Gastrocnemius medialis (tissue), 4 donors: ENCODE data around the gene IL22. TPM values are rescaled to one million over a fixed set of nuclear protein-coding genes. Genes with fewer than 3 reads are reported as not detected.

Experiments used
- ATAC-seq, 2 donors: fragments of 150-250 bp; one replicate each; pipeline ENCODE4 v1.9.1; 2016
- DNase-seq, 2 donors: peaks; one replicate each; pipeline ENCODE4 v3.0.0-alpha.2; 2019
- H3K27ac ChIP-seq, 4 donors: fragments of 200-600 bp; sonication (generic); 1 replicate in 1 of 4; 2 replicates in 3 of 4; pipeline ENCODE4 v1.5.1; 2016 to 2018; ENCODE audit warnings: mild to moderate bottlenecking in 2 of 4, moderate library complexity in 1 of 4
- H3K27me3 ChIP-seq, 3 donors: fragments of 200-600 bp; sonication (generic) in 2 of 3; 1 replicate in 1 of 3; 2 replicates in 2 of 3; pipeline versions ENCODE4 v1.5.1 to v1.6.0; 2016 to 2019; ENCODE audit warnings: mild to moderate bottlenecking in 1 of 3, moderate library complexity in 1 of 3
- H3K36me3 ChIP-seq, 2 donors: fragments of 200-600 bp; sonication (generic) in 1 of 2; one replicate each; pipeline ENCODE4 v1.5.1; 2017 to 2018
- H3K4me1 ChIP-seq, 2 donors: fragments of 200-600 bp; sonication (generic) in 1 of 2; one replicate each; pipeline ENCODE4 v1.5.1; 2016 to 2017; ENCODE audit warnings: mild to moderate bottlenecking in 2 of 2
- H3K4me3 ChIP-seq, 4 donors: fragments of 200-600 bp; sonication (generic) in 3 of 4; 1 replicate in 1 of 4; 2 replicates in 3 of 4; pipeline ENCODE4 v1.5.1; 2016 to 2019; ENCODE audit warnings: mild to moderate bottlenecking in 2 of 4
- H3K9me3 ChIP-seq, 3 donors: fragments of 200-600 bp; sonication (generic) in 2 of 3; 1 replicate in 1 of 3; 2 replicates in 2 of 3; pipeline ENCODE4 v1.5.1; 2016 to 2019
- CTCF ChIP-seq, 5 experiments: fragments of 450-650 bp in 3 of 5; fragments of 200-600 bp in 2 of 5; sonication (generic) in 2 of 5; IDR thresholded peaks in 4 of 5; conservative IDR thresholded peaks in 1 of 5; 1 replicate in 4 of 5; 2 replicates in 1 of 5; pipeline ENCODE4 v1.5.1; 2016 to 2019; ENCODE audit warnings: antibody characterized with exemption in 5 of 5, mild to moderate bottlenecking in 3 of 5, moderate library complexity in 3 of 5
- POLR2A ChIP-seq, 2 donors: fragments of 450-650 bp; IDR thresholded peaks; one replicate each; pipeline ENCODE4 v1.6.1; 2017; ENCODE audit warnings: antibody characterized with exemption in 2 of 2, mild to moderate bottlenecking in 2 of 2, moderate library complexity in 2 of 2
- in situ Hi-C, 4 donors: fragments of 200-750 bp; cut with MboI; loops; one replicate each; pipeline versions ENCODE4 v1.15.0 to v1.8.0; 2017; ENCODE audit warnings: low sequenced_read_pairs in 4 of 4
- intact Hi-C: fragments of 100-400 bp; cut with DNase I; formaldehyde crosslinking; loops from one replicate; pipeline ENCODE4 v1.15.1; 2023; ENCODE audit warnings: low total_unique reads
- total RNA-seq, 4 donors: library from RNA; depleted of rRNA; stranded (reverse); fragments of >200 nt; gene quantifications; one replicate each; pipeline versions ENCODE4 v1.1.0 to v1.2.3, GENCODE V29; 2016

The IL22 gene
- total RNA-seq, 4 donors from 2014 or later, result not detected

- Histone ChIP-seq H3K4me1 (no peaks in the 10 kb centered on the region), H3K27me3 (no peaks in the 10 kb centered on the region), H3K9me3 (no peaks in the 10 kb centered on the region), H3K27ac (no peak overlapping the region), H3K36me3 (no peaks in the 10 kb centered on the region), H3K4me3 (no peak overlapping the region)
- ATAC-seq (no peak), DNase-seq (no peak)
- intact Hi-C loops (no loop called here), in situ Hi-C loops (no loop called here)
- TF ChIP-seq POLR2A (IDR thresholded peaks at IDR 0.05) (no peak), CTCF (IDR thresholded peaks at IDR 0.05 in 4 of 5, conservative IDR thresholded peaks at IDR 0.05 in 1 of 5) (no peak)
Observed at GRCh38 chr12:68245180-68246021, 8.0 kb downstream of the IL22 start.

- Histone ChIP-seq H3K36me3 (no peaks in the 10 kb centered on the region), H3K4me1 (peaks cover 0 to 2% of the 10 kb centered on the region in 2 donors), H3K27ac (no peak overlapping the region), H3K9me3 (no peaks in the 10 kb centered on the region), H3K27me3 (no peaks in the 10 kb centered on the region), H3K4me3 (no peak overlapping the region)
- intact Hi-C loops, result no loop called here
- DNase-seq, result no peak
- in situ Hi-C loops, result no loop called here
- TF ChIP-seq POLR2A (IDR thresholded peaks at IDR 0.05) (no peak), CTCF (IDR thresholded peaks at IDR 0.05 in 4 of 5, conservative IDR thresholded peaks at IDR 0.05 in 1 of 5) (no peak)
- ATAC-seq, result no peak
Observed at GRCh38 chr12:68242777-68243176, 10.6 kb downstream of the IL22 start.

- Histone ChIP-seq H3K36me3 (no peaks in the 10 kb centered on the region), H3K4me1 (peaks cover 8% of the 10 kb centered on the region in 2 donors), H3K27me3 (no peaks in the 10 kb centered on the region), H3K4me3 (no peak overlapping the region), H3K27ac (no peak overlapping the region), H3K9me3 (no peaks in the 10 kb centered on the region)
- TF ChIP-seq CTCF (IDR thresholded peaks at IDR 0.05 in 4 of 5, conservative IDR thresholded peaks at IDR 0.05 in 1 of 5), result no peak
- TF ChIP-seq POLR2A (IDR thresholded peaks at IDR 0.05), result no peak
- intact Hi-C loops, result no loop called here
- in situ Hi-C loops, result no loop called here
- DNase-seq, result no peak
- ATAC-seq, result no peak
Observed at GRCh38 chr12:68240975-68241374, 12.4 kb downstream of the IL22 start.

GRCh38 chr12:68240079-68240478 is 13.3 kb downstream of the IL22 start:
- H3K4me3 ChIP-seq, result no peak overlapping the region
- peaks cover 8% of the 10 kb centered on the region in 2 donors for H3K4me1 ChIP-seq
- intact Hi-C loops, result no loop called here
- no peak overlapping the region for H3K27ac ChIP-seq
- H3K9me3 ChIP-seq, result no peaks in the 10 kb centered on the region
- ATAC-seq, result no peak
- no peaks in the 10 kb centered on the region for H3K27me3 ChIP-seq
- no peak for DNase-seq
- no peak for TF ChIP-seq POLR2A (IDR thresholded peaks at IDR 0.05)
- in situ Hi-C loops, result no loop called here
- no peaks in the 10 kb centered on the region for H3K36me3 ChIP-seq

DNA sequence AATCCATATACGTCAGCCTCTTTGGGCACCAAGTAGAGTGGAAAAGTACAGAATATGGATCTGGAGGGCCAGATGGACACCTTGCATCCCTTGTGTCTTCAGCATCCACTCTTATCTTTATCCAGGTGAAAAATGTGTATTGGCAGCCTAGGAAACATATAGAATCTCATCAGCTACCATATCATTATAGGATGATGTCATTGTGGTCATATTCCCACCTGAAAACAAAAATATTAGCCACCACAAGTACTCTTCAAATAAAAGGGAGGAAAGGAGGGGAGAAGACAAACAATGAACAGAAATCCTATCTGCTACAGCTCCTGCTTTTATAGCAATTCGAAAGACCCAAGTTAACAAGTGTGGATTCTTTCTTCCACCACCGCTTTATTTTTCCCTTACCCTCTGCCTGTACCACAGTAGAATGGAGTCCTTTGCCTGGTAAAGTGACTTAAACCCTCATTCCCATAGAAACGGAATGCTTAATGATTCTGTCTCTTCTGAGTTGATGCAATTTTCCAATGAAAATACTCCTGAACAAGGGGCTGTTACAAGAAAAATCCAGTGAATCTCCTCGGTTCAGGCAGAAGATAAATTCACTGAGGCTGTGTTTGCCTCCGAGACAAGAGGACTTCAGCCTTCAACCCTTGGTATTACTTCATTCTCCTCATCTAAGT is 14.0 kb downstream of the IL22 start:
- in situ Hi-C loops, result loop anchor here in 1 of 4 donors (10.0 kb wide), 1 partner anchor 75 kb away; no protein-coding TSS in a partner anchor
- no peaks in the 10 kb centered on the region for H3K9me3 ChIP-seq
- TF ChIP-seq CTCF (IDR thresholded peaks at IDR 0.05 in 4 of 5, conservative IDR thresholded peaks at IDR 0.05 in 1 of 5) (no peak), POLR2A (IDR thresholded peaks at IDR 0.05) (no peak)
- H3K36me3 ChIP-seq, result no peaks in the 10 kb centered on the region
- no peak overlapping the region for H3K4me3 ChIP-seq
- DNase-seq (no peak), ATAC-seq (no peak)
- intact Hi-C loops, result no loop called here
- H3K27me3 ChIP-seq, result no peaks in the 10 kb centered on the region
- no peak overlapping the region for H3K27ac ChIP-seq
- H3K4me1 ChIP-seq, result peaks cover 8% of the 10 kb centered on the region in 2 donors
